HG02610 (cell line): ENCODE results near the gene SLC25A46.
"Not testable (repeated sequence)": the region's sequence is repeated elsewhere in the genome, so short reads cannot be mapped to it uniquely, and the experiment has no call there.

ENCODE experiments used
- ATAC-seq: cut with Tn5 transposase; IDR thresholded peaks from one replicate; pipeline ENCODE4 v1.9.1; 2021; ENCODE audit warnings: mild to moderate bottlenecking, moderate library complexity; ENCODE audit not compliant: unreplicated experiment

The SLC25A46 gene

GRCh38 chr5:110754181-110754580 is 15.4 kb downstream of the SLC25A46 start:
- ATAC-seq = no peak

- no peak for ATAC-seq
These were observed 18.4 kb downstream of the SLC25A46 start for GRCh38 chr5:110757118-110757729.

- no peak for ATAC-seq
These were observed 21.4 kb downstream of the SLC25A46 start for GRCh38 chr5:110760158-110760557.

GRCh38 chr5:110768138-110768860 is 29.5 kb downstream of the SLC25A46 start:
- no peak for ATAC-seq

GRCh38 chr5:110769000-110769681 is 30.3 kb downstream of the SLC25A46 start:
- ATAC-seq = no peak

GRCh38 chr5:110770286-110770685 is 31.5 kb downstream of the SLC25A46 start:
- ATAC-seq = no peak

- no peak for ATAC-seq
These were observed 46.1 kb downstream of the SLC25A46 start for GRCh38 chr5:110784901-110785300.

GRCh38 chr5:110785356-110785755 is 46.5 kb downstream of the SLC25A46 start:
- ATAC-seq = no peak

GRCh38 chr5:110788006-110788405 is 49.2 kb downstream of the SLC25A46 start:
- ATAC-seq = not testable (repeated sequence)

- ATAC-seq = no peak
These were observed 51.9 kb downstream of the SLC25A46 start for GRCh38 chr5:110790673-110791072.

- ATAC-seq = no peak
These were observed 64.2 kb downstream of the SLC25A46 start for GRCh38 chr5:110802998-110803397.

- no peak for ATAC-seq
These were observed 64.9 kb downstream of the SLC25A46 start for GRCh38 chr5:110803467-110804326.

GRCh38 chr5:110807169-110807568 is 68.4 kb downstream of the SLC25A46 start:
- ATAC-seq = no peak

- no peak for ATAC-seq
These were observed 70.2 kb downstream of the SLC25A46 start for GRCh38 chr5:110809006-110809405.
